HG03159 (cell line): Measurements from ENCODE around the gene PCNT.
"Not testable (repeated sequence)": the region's sequence is repeated elsewhere in the genome, so short reads cannot be mapped to it uniquely, and the experiment has no call there.

Experiments
- ATAC-seq: cut with Tn5 transposase; IDR thresholded peaks from one replicate; pipeline ENCODE4 v1.9.1; 2021; ENCODE audit warnings: mild to moderate bottlenecking, moderate library complexity; ENCODE audit not compliant: unreplicated experiment

Gene PCNT

GRCh38 chr21:46356005-46356338 lies 32.0 kb downstream of the PCNT start:
- ATAC-seq: no peak

GRCh38 chr21:46356494-46357334 lies 32.8 kb downstream of the PCNT start:
- no peak for ATAC-seq

GRCh38 chr21:46357335-46357604 lies 33.3 kb downstream of the PCNT start:
- ATAC-seq: no peak

- no peak for ATAC-seq
These were observed 33.9 kb downstream of the PCNT start for GRCh38 chr21:46357684-46358425.

- no peak for ATAC-seq
These were observed 37.2 kb downstream of the PCNT start for GRCh38 chr21:46361176-46361575.

GRCh38 chr21:46361935-46362334 lies 38.0 kb downstream of the PCNT start:
- no peak for ATAC-seq

GRCh38 chr21:46362946-46363345 lies 39.0 kb downstream of the PCNT start:
- ATAC-seq: no peak

GRCh38 chr21:46363698-46364097 lies 39.7 kb downstream of the PCNT start:
- ATAC-seq: no peak

- ATAC-seq: no peak
These were observed 42.1 kb downstream of the PCNT start for GRCh38 chr21:46366091-46366490.

- ATAC-seq: no peak
These were observed 42.6 kb downstream of the PCNT start for GRCh38 chr21:46366561-46366960.

GRCh38 chr21:46366966-46367365 lies 43.0 kb downstream of the PCNT start:
- no peak for ATAC-seq

GRCh38 chr21:46368533-46369285 lies 44.8 kb downstream of the PCNT start:
- ATAC-seq: peak; percentile 49

- no peak for ATAC-seq
These were observed 45.7 kb downstream of the PCNT start for GRCh38 chr21:46369520-46370235.

GRCh38 chr21:46371204-46372013 lies 47.5 kb downstream of the PCNT start:
- no peak for ATAC-seq

GRCh38 chr21:46372014-46372485 lies 48.1 kb downstream of the PCNT start:
- ATAC-seq: no peak

- ATAC-seq: not testable (repeated sequence)
These were observed 49.0 kb downstream of the PCNT start for GRCh38 chr21:46372947-46373346.

- ATAC-seq: no peak
These were observed 50.9 kb downstream of the PCNT start for GRCh38 chr21:46374761-46375389.

GRCh38 chr21:46375560-46376230 lies 51.7 kb downstream of the PCNT start:
- no peak for ATAC-seq

GRCh38 chr21:46376231-46376628 lies 52.3 kb downstream of the PCNT start:
- ATAC-seq: no peak
